ENCODE results near the gene KEL. TPM values are rescaled to one million over a fixed set of nuclear protein-coding genes. Genes with fewer than 3 reads are reported as not detected.

Gene KEL
- total and polyA plus RNA-seq, 3 experiments from 2014 or later = 0.20 TPM; not detected in 2

- no peak for DNase-seq
- no peak overlapping the region for H3K27ac Mint-ChIP-seq
- H3K27ac ChIP-seq (ENCODE audit: low read depth, low read length) = no peak overlapping the region
- no peaks in the 10 kb centered on the region for H3K4me1 Mint-ChIP-seq
- peaks cover 18 to 29% of the 10 kb centered on the region in 2 donors for H3K27me3 Mint-ChIP-seq
- H3K9me3 Mint-ChIP-seq = peaks cover 0 to 7% (median 3%) of the 10 kb centered on the region in 5 donors
- no peaks in the 10 kb centered on the region for H3K36me3 ChIP-seq (ENCODE audit: insufficient read depth, low read length)
- no peak overlapping the region for H3K4me3 ChIP-seq (ENCODE audit: low read length)
- ChIA-PET POLR2A (no interaction called here), CTCF (no interaction called here)
- H3K27me3 ChIP-seq (ENCODE audit: insufficient read depth, low read length, poor library complexity, severe bottlenecking) = no peaks in the 10 kb centered on the region
- no peaks in the 10 kb centered on the region for H3K4me1 ChIP-seq (ENCODE audit: insufficient read depth, low read length)
- H3K36me3 Mint-ChIP-seq = no peaks in the 10 kb centered on the region
- no peaks in the 10 kb centered on the region for H3K9me3 ChIP-seq (ENCODE audit: low read length)
- H3K4me3 Mint-ChIP-seq = no peak overlapping the region
These were observed 12.5 kb upstream of the KEL start for GRCh38 chr7:142974626-142975025.

GRCh38 chr7:142969183-142969582 is 7.0 kb upstream of the KEL start:
- Mint-ChIP-seq H3K27ac (no peak overlapping the region), H3K4me3 (no peak overlapping the region), H3K9me3 (no peaks in the 10 kb centered on the region), H3K4me1 (no peaks in the 10 kb centered on the region), H3K36me3 (no peaks in the 10 kb centered on the region), H3K27me3 (peaks cover 32 to 67% of the 10 kb centered on the region in 2 donors)
- Histone ChIP-seq H3K9me3 (ENCODE audit: low read length) (no peaks in the 10 kb centered on the region), H3K4me1 (ENCODE audit: insufficient read depth, low read length) (no peaks in the 10 kb centered on the region), H3K36me3 (ENCODE audit: insufficient read depth, low read length) (no peaks in the 10 kb centered on the region), H3K27ac (ENCODE audit: low read depth, low read length) (no peak overlapping the region), H3K27me3 (ENCODE audit: insufficient read depth, low read length, poor library complexity, severe bottlenecking) (no peaks in the 10 kb centered on the region), H3K4me3 (ENCODE audit: low read length) (no peak overlapping the region)
- ChIA-PET POLR2A (no interaction called here), CTCF (no interaction called here)
- no peak for DNase-seq

DNA sequence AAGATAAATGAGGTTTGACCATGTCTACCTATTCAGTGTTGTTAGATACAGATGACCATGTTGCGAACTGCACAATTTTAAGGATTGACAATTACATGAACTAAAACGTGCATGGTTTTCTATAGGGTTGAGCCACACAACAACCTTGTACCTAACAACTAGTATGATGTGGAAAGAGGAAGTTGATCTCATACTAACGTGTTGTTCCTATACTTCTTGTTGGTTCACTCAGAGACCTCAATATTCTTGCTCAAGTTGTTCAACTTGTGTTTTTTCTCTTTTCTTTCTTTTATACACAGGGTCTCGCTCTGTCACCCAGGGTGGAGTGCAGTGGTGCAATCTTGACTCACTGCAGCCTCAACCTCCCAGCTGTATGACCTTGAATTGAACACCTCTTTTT is 6.1 kb upstream of the KEL start:
- Histone ChIP-seq H3K27me3 (ENCODE audit: insufficient read depth, low read length, poor library complexity, severe bottlenecking) (no peaks in the 10 kb centered on the region), H3K4me1 (ENCODE audit: insufficient read depth, low read length) (no peaks in the 10 kb centered on the region), H3K4me3 (ENCODE audit: low read length) (no peak overlapping the region), H3K9me3 (ENCODE audit: low read length) (no peaks in the 10 kb centered on the region), H3K36me3 (ENCODE audit: insufficient read depth, low read length) (no peaks in the 10 kb centered on the region), H3K27ac (ENCODE audit: low read depth, low read length) (no peak overlapping the region)
- Mint-ChIP-seq H3K4me3 (no peak overlapping the region), H3K9me3 (no peaks in the 10 kb centered on the region), H3K27me3 (peaks cover 32 to 74% of the 10 kb centered on the region in 2 donors), H3K36me3 (no peaks in the 10 kb centered on the region), H3K4me1 (no peaks in the 10 kb centered on the region), H3K27ac (no peak overlapping the region)
- POLR2A ChIA-PET = no interaction called here
- no peak for DNase-seq
- CTCF ChIA-PET = no interaction called here

DNA sequence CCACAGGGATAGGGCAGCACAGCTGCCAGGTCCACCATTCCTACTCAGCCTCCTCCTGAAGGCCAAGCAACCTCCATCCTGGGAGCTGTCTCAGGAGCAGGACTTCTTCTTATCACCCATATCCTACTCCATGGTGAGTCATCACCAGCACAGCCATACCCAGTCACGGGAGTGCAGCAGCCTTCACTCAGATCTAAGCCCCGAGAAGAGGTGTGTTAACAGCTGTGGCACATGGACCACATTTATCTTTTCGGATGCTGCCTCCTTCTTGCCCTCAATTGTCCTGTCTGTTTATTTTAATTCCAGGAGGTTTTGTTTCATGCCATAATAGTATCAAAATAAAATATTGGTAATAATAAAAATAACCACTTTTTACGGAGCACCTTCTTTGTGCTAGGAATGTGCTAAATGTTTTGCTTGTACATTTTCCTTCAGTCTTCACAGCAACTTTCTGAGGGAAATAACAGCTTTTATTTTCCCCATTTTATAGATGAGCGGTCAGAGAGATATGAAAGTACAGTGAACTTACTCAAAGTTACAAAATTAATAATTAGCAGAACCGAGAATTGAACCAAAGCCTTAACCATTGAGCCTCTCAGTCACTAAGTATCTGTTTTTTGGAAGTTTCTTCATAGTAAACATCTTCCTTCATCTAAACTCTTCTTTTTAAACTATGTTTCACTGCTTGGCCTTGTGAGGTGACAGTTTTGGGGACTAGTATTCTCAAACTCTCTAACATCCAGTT is 2.5 kb upstream of the KEL start:
- Mint-ChIP-seq H3K36me3 (no peaks in the 10 kb centered on the region), H3K27ac (no peak overlapping the region), H3K4me3 (no peak overlapping the region), H3K9me3 (no peaks in the 10 kb centered on the region), H3K4me1 (no peaks in the 10 kb centered on the region), H3K27me3 (peaks cover 23 to 83% of the 10 kb centered on the region in 2 donors)
- Histone ChIP-seq H3K36me3 (ENCODE audit: insufficient read depth, low read length) (no peaks in the 10 kb centered on the region), H3K27me3 (ENCODE audit: insufficient read depth, low read length, poor library complexity, severe bottlenecking) (no peaks in the 10 kb centered on the region), H3K4me3 (ENCODE audit: low read length) (no peak overlapping the region), H3K9me3 (ENCODE audit: low read length) (no peaks in the 10 kb centered on the region), H3K4me1 (ENCODE audit: insufficient read depth, low read length) (no peaks in the 10 kb centered on the region), H3K27ac (ENCODE audit: low read depth, low read length) (no peak overlapping the region)
- ChIA-PET CTCF (no interaction called here), POLR2A (no interaction called here)
- DNase-seq = no peak

DNA sequence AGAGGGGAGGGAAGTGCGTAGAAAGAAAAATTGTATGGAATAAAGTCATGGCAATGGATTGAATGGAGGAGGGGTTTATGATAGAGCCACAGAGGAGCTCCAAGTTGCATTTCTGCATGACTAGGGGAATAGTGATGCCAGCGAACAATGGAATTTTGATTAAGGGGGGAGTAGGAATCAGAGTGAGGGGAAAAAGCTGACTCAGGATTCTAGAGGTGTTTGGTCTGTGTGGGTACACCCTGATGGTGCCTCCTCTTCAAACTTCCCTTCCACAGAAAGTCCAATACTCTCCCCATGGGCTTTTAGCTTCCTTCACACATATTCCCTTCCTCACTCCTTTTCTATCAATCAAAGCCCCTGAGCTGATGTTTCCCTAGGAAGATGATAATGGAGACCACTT is 1.8 kb upstream of the KEL start:
- Histone ChIP-seq H3K4me1 (ENCODE audit: insufficient read depth, low read length) (no peaks in the 10 kb centered on the region), H3K4me3 (ENCODE audit: low read length) (no peak overlapping the region), H3K27ac (ENCODE audit: low read depth, low read length) (no peak overlapping the region), H3K9me3 (ENCODE audit: low read length) (no peaks in the 10 kb centered on the region), H3K36me3 (ENCODE audit: insufficient read depth, low read length) (no peaks in the 10 kb centered on the region), H3K27me3 (ENCODE audit: insufficient read depth, low read length, poor library complexity, severe bottlenecking) (no peaks in the 10 kb centered on the region)
- no peak for DNase-seq
- no peak overlapping the region for H3K4me3 Mint-ChIP-seq
- no peaks in the 10 kb centered on the region for H3K36me3 Mint-ChIP-seq
- peaks cover 20 to 81% of the 10 kb centered on the region in 2 donors for H3K27me3 Mint-ChIP-seq
- no peak overlapping the region for H3K27ac Mint-ChIP-seq
- CTCF ChIA-PET = no interaction called here
- POLR2A ChIA-PET = no interaction called here
- no peaks in the 10 kb centered on the region for H3K9me3 Mint-ChIP-seq
- no peaks in the 10 kb centered on the region for H3K4me1 Mint-ChIP-seq

- Mint-ChIP-seq H3K4me1 (no peaks in the 10 kb centered on the region), H3K4me3 (no peak overlapping the region), H3K27ac (no peak overlapping the region), H3K9me3 (no peaks in the 10 kb centered on the region), H3K27me3 (peaks cover 17 to 75% of the 10 kb centered on the region in 2 donors), H3K36me3 (no peaks in the 10 kb centered on the region)
- CTCF ChIA-PET = no interaction called here
- Histone ChIP-seq H3K27ac (ENCODE audit: low read depth, low read length) (peak overlapping the region; percentile 83), H3K4me1 (ENCODE audit: insufficient read depth, low read length) (no peaks in the 10 kb centered on the region), H3K9me3 (ENCODE audit: low read length) (no peaks in the 10 kb centered on the region), H3K27me3 (ENCODE audit: insufficient read depth, low read length, poor library complexity, severe bottlenecking) (no peaks in the 10 kb centered on the region), H3K4me3 (ENCODE audit: low read length) (no peak overlapping the region), H3K36me3 (ENCODE audit: insufficient read depth, low read length) (no peaks in the 10 kb centered on the region)
- no peak for DNase-seq
- POLR2A ChIA-PET = no interaction called here
These were observed 828 bp upstream of the KEL start for GRCh38 chr7:142962991-142963390.

GRCh38 chr7:142961595-142961972 is 579 bp downstream of the KEL start:
- Mint-ChIP-seq H3K36me3 (no peaks in the 10 kb centered on the region), H3K4me3 (no peak overlapping the region), H3K9me3 (peaks cover 0 to 2% (median 1%) of the 10 kb centered on the region in 5 donors), H3K27ac (no peak overlapping the region), H3K4me1 (no peaks in the 10 kb centered on the region), H3K27me3 (peaks cover 12 to 63% of the 10 kb centered on the region in 2 donors)
- H3K4me3 ChIP-seq (ENCODE audit: low read length) = peak overlapping the region; percentile 29
- no peaks in the 10 kb centered on the region for H3K9me3 ChIP-seq (ENCODE audit: low read length)
- no peaks in the 10 kb centered on the region for H3K4me1 ChIP-seq (ENCODE audit: insufficient read depth, low read length)
- peak overlapping the region; percentile 83 for H3K27ac ChIP-seq (ENCODE audit: low read depth, low read length)
- ChIA-PET POLR2A (no interaction called here), CTCF (no interaction called here)
- DNase-seq = no peak
- H3K36me3 ChIP-seq (ENCODE audit: insufficient read depth, low read length) = no peaks in the 10 kb centered on the region
- H3K27me3 ChIP-seq (ENCODE audit: insufficient read depth, low read length, poor library complexity, severe bottlenecking) = no peaks in the 10 kb centered on the region

DNA sequence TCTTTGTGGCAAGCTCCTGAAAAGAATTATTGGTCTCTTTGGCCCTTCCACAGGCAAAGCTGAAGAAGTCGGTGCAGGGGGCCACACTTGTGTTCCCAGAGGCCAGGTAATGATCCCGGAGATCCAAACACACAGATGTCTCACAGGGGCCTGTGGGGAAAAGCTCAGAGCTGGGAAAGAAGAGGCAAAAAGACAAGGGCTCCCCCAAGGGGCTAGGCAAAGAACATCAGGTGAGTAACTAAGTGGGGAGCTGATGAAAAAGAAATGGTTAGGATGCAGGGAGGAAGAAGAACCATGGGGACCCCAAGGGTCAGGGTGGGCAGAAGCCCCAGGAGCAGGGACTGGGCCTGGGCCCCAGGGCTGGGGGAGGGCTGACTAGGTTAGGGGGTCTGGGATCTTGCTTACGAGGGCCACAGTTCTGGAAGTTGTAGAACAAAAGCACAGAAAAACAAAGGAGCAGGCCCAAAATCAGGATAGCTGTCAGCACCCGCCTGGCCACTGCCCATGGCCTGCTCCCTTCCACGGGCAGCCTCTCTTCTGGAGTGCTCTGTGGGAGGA is 1.1 kb downstream of the KEL start:
- no peak for DNase-seq
- peaks cover 12 to 60% of the 10 kb centered on the region in 2 donors for H3K27me3 Mint-ChIP-seq
- H3K4me1 Mint-ChIP-seq = no peaks in the 10 kb centered on the region
- no peak overlapping the region for H3K27ac Mint-ChIP-seq
- H3K36me3 ChIP-seq (ENCODE audit: insufficient read depth, low read length) = no peaks in the 10 kb centered on the region
- peaks cover 3 to 7% (median 6%) of the 10 kb centered on the region in 5 donors for H3K9me3 Mint-ChIP-seq
- no peak overlapping the region for H3K4me3 ChIP-seq (ENCODE audit: low read length)
- H3K27me3 ChIP-seq (ENCODE audit: insufficient read depth, low read length, poor library complexity, severe bottlenecking) = no peaks in the 10 kb centered on the region
- H3K9me3 ChIP-seq (ENCODE audit: low read length) = no peaks in the 10 kb centered on the region
- no peaks in the 10 kb centered on the region for H3K36me3 Mint-ChIP-seq
- POLR2A ChIA-PET = no interaction called here
- CTCF ChIA-PET = no interaction called here
- no peaks in the 10 kb centered on the region for H3K4me1 ChIP-seq (ENCODE audit: insufficient read depth, low read length)
- H3K27ac ChIP-seq (ENCODE audit: low read depth, low read length) = peak overlapping the region; percentile 83
- no peak overlapping the region for H3K4me3 Mint-ChIP-seq
